ENCODE measurements around the gene CBLC.

DNA sequence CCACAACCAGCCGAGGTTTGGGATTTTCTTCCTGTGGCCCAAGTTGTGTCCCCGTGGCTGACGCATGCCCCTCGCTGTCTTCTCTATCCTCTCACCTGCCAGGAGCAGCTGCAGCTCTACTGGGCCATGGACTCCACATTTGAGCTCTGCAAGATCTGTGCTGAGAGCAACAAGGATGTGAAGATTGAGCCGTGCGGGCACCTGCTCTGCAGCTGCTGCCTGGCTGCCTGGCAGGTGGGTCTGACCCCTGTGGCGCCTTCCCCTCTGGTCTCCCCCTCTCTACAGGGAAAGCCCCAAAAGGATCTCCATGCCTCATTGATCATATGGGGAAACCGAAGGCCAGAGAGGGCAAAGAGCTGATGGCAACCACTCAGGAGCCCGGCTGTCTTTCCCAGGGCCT lies 14.6 kb downstream of the CBLC start:
- TF ChIP-seq, protein P1, sequence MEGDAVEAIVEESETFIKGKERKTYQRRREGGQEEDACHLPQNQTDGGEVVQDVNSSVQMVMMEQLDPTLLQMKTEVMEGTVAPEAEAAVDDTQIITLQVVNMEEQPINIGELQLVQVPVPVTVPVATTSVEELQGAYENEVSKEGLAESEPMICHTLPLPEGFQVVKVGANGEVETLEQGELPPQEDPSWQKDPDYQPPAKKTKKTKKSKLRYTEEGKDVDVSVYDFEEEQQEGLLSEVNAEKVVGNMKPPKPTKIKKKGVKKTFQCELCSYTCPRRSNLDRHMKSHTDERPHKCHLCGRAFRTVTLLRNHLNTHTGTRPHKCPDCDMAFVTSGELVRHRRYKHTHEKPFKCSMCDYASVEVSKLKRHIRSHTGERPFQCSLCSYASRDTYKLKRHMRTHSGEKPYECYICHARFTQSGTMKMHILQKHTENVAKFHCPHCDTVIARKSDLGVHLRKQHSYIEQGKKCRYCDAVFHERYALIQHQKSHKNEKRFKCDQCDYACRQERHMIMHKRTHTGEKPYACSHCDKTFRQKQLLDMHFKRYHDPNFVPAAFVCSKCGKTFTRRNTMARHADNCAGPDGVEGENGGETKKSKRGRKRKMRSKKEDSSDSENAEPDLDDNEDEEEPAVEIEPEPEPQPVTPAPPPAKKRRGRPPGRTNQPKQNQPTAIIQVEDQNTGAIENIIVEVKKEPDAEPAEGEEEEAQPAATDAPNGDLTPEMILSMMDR (IDR thresholded peaks at IDR 0.05; ENCODE audit: low read length), result no peak
- no peak for TF ChIP-seq EZH2 (optimal IDR thresholded peaks at IDR 0.05; ENCODE audit: low read depth, low read length)

Measured in MM.1S (cell line).